ENCODE results near the gene OR1D2. TPM values are rescaled to one million over a fixed set of nuclear protein-coding genes. Genes with fewer than 3 reads are reported as not detected.
"Not testable (repeated sequence)": the region's sequence is repeated elsewhere in the genome, so short reads cannot be mapped to it uniquely, and the experiment has no call there.

OR1D2 gene
- not detected for polyA plus RNA-seq (2012; ENCODE audit: insufficient read length, low read depth)

- TF ChIP-seq TAF1 (IDR thresholded peaks at IDR 0.05; ENCODE audit: borderline replicate concordance, insufficient read depth, low read length) = no peak
- no peak for TF ChIP-seq SIN3A (IDR thresholded peaks at IDR 0.05; ENCODE audit: borderline replicate concordance, insufficient read depth, low read length)
- TF ChIP-seq POLR2AphosphoS5 (IDR thresholded peaks at IDR 0.05; ENCODE audit: low read depth, low read length) = no peak
- no peak for TF ChIP-seq FOXP2 (optimal IDR thresholded peaks at IDR 0.05; ENCODE audit: borderline replicate concordance, extremely low read depth, extremely low read length, insufficient read depth)
- TF ChIP-seq REST (IDR thresholded peaks at IDR 0.05; ENCODE audit: insufficient read depth in 1 of 2, low read depth in 2 of 2, low read length in 2 of 2) = no peak
These were observed at the start of gene OR1D2 for GRCh38 chr17:3104322-3104721. TSS of gene OR1D2 (minus strand) at chr17:3104422. CDS start at chr17:3092996, 11,426 bp downstream.

- no peak for TF ChIP-seq SIN3A (IDR thresholded peaks at IDR 0.05; ENCODE audit: borderline replicate concordance, insufficient read depth, low read length)
- TF ChIP-seq REST (IDR thresholded peaks at IDR 0.05; ENCODE audit: insufficient read depth in 1 of 2, low read depth in 2 of 2, low read length in 2 of 2) = no peak
- TF ChIP-seq TAF1 (IDR thresholded peaks at IDR 0.05; ENCODE audit: borderline replicate concordance, insufficient read depth, low read length) = no peak
- TF ChIP-seq FOXP2 (optimal IDR thresholded peaks at IDR 0.05; ENCODE audit: borderline replicate concordance, extremely low read depth, extremely low read length, insufficient read depth) = no peak
- TF ChIP-seq POLR2AphosphoS5 (IDR thresholded peaks at IDR 0.05; ENCODE audit: low read depth, low read length) = no peak
These were observed 23.2 kb upstream of the OR1D2 start, which contains the start of gene OR1G1 for GRCh38 chr17:3127451-3127850. TSS of gene OR1G1 (minus strand) at chr17:3127551. CDS start at chr17:3127551, 0 bp downstream.

- TF ChIP-seq POLR2AphosphoS5 (IDR thresholded peaks at IDR 0.05; ENCODE audit: low read depth, low read length); FOXP2 (optimal IDR thresholded peaks at IDR 0.05; ENCODE audit: borderline replicate concordance, extremely low read depth, extremely low read length, insufficient read depth); REST (IDR thresholded peaks at IDR 0.05; ENCODE audit: insufficient read depth in 1 of 2, low read depth in 2 of 2, low read length in 2 of 2): not testable (repeated sequence)
These were observed 40.7 kb downstream of the OR1D2 start, which contains the start of gene OR1D5 for GRCh38 chr17:3063507-3063906. TSS of gene OR1D5 (minus strand) at chr17:3063607. CDS start at chr17:3063607, 0 bp downstream.

GRCh38 chr17:3049705-3050295 lies 54.4 kb downstream of the OR1D2 start:
- TF ChIP-seq SIN3A (IDR thresholded peaks at IDR 0.05; ENCODE audit: borderline replicate concordance, insufficient read depth, low read length) (no peak), TAF1 (IDR thresholded peaks at IDR 0.05; ENCODE audit: borderline replicate concordance, insufficient read depth, low read length) (no peak), POLR2AphosphoS5 (IDR thresholded peaks at IDR 0.05; ENCODE audit: low read depth, low read length) (no peak), REST (IDR thresholded peaks at IDR 0.05; ENCODE audit: insufficient read depth in 1 of 2, low read depth in 2 of 2, low read length in 2 of 2) (no peak), FOXP2 (optimal IDR thresholded peaks at IDR 0.05; ENCODE audit: borderline replicate concordance, extremely low read depth, extremely low read length, insufficient read depth) (no peak)
